ENCODE measurements around the gene PPP2R2C. TPM values are rescaled to one million over a fixed set of nuclear protein-coding genes. Genes with fewer than 3 reads are reported as not detected.

PPP2R2C gene
- total RNA-seq, 1 experiment from 2014 or later: 32.9 TPM

DNA sequence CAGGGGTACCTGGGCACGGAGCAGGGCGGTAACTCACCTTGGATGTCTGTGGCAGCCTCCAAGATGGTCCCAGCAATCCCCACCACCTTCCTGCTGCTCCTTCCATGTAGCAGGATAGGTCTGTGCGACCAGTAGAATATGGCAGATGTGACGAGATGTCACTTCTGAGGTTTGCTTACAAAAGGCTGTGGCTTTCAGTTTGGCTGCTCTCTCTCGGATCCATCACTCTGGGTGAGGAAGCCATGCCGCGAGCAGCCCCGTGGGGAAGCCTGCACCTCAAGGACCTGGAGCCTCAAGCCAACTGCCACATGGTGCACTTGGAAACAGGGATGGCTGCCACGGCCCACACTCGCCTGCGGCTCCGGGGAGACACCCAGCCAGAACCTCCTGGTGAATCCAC, 165.2 kb downstream of the PPP2R2C start (continued):
- no peak for TF ChIP-seq ZBTB33 (IDR thresholded peaks at IDR 0.05; ENCODE audit: extremely low read depth, insufficient replicate concordance, low read length)
- no peak for TF ChIP-seq SP1 (IDR thresholded peaks at IDR 0.05; ENCODE audit: low read depth)
- no peak for TF ChIP-seq ELF1 (IDR thresholded peaks at IDR 0.05; ENCODE audit: borderline replicate concordance, low read depth)
- TF ChIP-seq TCF7L2 (IDR thresholded peaks at IDR 0.05; ENCODE audit: borderline replicate concordance, extremely low read depth, insufficient read depth, insufficient read length): no peak
- TF ChIP-seq POLR2AphosphoS5 (IDR thresholded peaks at IDR 0.05; ENCODE audit: low read depth, low read length): no peak
- TF ChIP-seq ATF3 (IDR thresholded peaks at IDR 0.05): no peak
- TF ChIP-seq JUND (IDR thresholded peaks at IDR 0.05): no peak
- no peak for TF ChIP-seq EZH2 (IDR thresholded peaks at IDR 0.05)
- no peak for TF ChIP-seq RAD21 (IDR thresholded peaks at IDR 0.05; ENCODE audit: low read depth)
- no peak for TF ChIP-seq CEBPB (IDR thresholded peaks at IDR 0.05; ENCODE audit: low read depth)
- TF ChIP-seq FOSL1 (IDR thresholded peaks at IDR 0.05; ENCODE audit: low read depth): no peak
- TF ChIP-seq ZFX (IDR thresholded peaks at IDR 0.05): no peak

DNA sequence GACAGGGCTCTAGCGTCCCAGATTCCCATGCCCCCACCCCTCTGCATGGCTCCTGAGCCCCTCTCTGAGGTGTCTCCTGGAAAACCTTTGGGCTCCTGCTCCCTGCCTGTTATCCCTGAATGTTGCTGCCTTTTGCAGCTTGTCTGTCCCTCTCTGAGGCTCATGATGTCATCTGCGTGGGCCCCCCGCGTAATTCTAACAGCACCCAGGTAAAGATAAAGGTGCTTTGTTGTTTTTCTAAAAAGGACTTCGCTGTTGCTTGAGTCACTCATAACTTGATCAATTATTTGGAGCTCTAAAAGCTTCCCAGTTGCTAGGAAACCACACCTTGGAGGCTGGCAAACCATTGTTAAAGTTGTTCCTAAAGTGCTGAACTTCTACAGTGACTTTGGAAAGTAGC, 166.1 kb downstream of the PPP2R2C start:
- Histone ChIP-seq H2AFZ (ENCODE audit: low read depth, low read length, poor library complexity, severe bottlenecking) (no peak overlapping the region), H3K79me2 (ENCODE audit: insufficient read depth, low read length) (no peaks in the 10 kb centered on the region), H3K36me3 (ENCODE audit: control insufficient read depth in 1 of 2, insufficient read depth in 2 of 2, low read length in 2 of 2) (peaks cover 3 to 5% of the 10 kb centered on the region in 2 experiments; a peak in 2 of 4 replicates), H3K4me1 (ENCODE audit: control insufficient read depth in 1 of 2, insufficient read depth in 2 of 2, low read length in 2 of 2) (no peaks in the 10 kb centered on the region), H3K9me2 (ENCODE audit: insufficient read depth) (no peaks in the 10 kb centered on the region), H3K4me2 (ENCODE audit: low read length) (no peak overlapping the region), H4K20me1 (ENCODE audit: insufficient read depth) (no peaks in the 10 kb centered on the region), H3K9me3 (ENCODE audit: control insufficient read depth in 1 of 2, insufficient read depth in 1 of 2, low read depth in 1 of 2, low read length in 2 of 2) (no peaks in the 10 kb centered on the region), H3K9ac (ENCODE audit: low read length) (no peak overlapping the region), H3K27me3 (ENCODE audit: insufficient read depth, low read length) (no peaks in the 10 kb centered on the region), H3K4me3 (replicated peaks in 1 of 2; ENCODE audit: low read depth in 1 of 2, low read length in 2 of 2) (no peak overlapping the region), H3K27ac (ENCODE audit: low read depth, low read length) (no peak overlapping the region)
- BruUV-seq (replicated peaks): no TSS peak
- DNase-seq (ENCODE audit: low read depth, low spot score) (no peak), ATAC-seq (no peak)
- intact Hi-C loops (cut with micrococcal nuclease): no loop called here
- TF ChIP-seq ATF3 (IDR thresholded peaks at IDR 0.05): no peak
- no peak for TF ChIP-seq EGR1 (IDR thresholded peaks at IDR 0.05; ENCODE audit: low read depth)
- no peak for TF ChIP-seq YY1 (IDR thresholded peaks at IDR 0.05; ENCODE audit: extremely low read depth, insufficient replicate concordance, low read depth, low read length)
- no peak for TF ChIP-seq ZFX (IDR thresholded peaks at IDR 0.05)
- no peak for TF ChIP-seq ZBTB33 (IDR thresholded peaks at IDR 0.05; ENCODE audit: extremely low read depth, insufficient replicate concordance, low read length)
- no peak for TF ChIP-seq SRF (IDR thresholded peaks at IDR 0.05; ENCODE audit: low read depth)
- TF ChIP-seq, protein P1, sequence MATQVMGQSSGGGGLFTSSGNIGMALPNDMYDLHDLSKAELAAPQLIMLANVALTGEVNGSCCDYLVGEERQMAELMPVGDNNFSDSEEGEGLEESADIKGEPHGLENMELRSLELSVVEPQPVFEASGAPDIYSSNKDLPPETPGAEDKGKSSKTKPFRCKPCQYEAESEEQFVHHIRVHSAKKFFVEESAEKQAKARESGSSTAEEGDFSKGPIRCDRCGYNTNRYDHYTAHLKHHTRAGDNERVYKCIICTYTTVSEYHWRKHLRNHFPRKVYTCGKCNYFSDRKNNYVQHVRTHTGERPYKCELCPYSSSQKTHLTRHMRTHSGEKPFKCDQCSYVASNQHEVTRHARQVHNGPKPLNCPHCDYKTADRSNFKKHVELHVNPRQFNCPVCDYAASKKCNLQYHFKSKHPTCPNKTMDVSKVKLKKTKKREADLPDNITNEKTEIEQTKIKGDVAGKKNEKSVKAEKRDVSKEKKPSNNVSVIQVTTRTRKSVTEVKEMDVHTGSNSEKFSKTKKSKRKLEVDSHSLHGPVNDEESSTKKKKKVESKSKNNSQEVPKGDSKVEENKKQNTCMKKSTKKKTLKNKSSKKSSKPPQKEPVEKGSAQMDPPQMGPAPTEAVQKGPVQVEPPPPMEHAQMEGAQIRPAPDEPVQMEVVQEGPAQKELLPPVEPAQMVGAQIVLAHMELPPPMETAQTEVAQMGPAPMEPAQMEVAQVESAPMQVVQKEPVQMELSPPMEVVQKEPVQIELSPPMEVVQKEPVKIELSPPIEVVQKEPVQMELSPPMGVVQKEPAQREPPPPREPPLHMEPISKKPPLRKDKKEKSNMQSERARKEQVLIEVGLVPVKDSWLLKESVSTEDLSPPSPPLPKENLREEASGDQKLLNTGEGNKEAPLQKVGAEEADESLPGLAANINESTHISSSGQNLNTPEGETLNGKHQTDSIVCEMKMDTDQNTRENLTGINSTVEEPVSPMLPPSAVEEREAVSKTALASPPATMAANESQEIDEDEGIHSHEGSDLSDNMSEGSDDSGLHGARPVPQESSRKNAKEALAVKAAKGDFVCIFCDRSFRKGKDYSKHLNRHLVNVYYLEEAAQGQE (IDR thresholded peaks at IDR 0.05; ENCODE audit: low read depth): no peak
- TF ChIP-seq FOSL1 (IDR thresholded peaks at IDR 0.05; ENCODE audit: low read depth): no peak
- TF ChIP-seq RAD21 (IDR thresholded peaks at IDR 0.05; ENCODE audit: low read depth): no peak
- no peak for TF ChIP-seq POLR2AphosphoS5 (IDR thresholded peaks at IDR 0.05; ENCODE audit: low read depth, low read length)
- no peak for TF ChIP-seq EZH2 (IDR thresholded peaks at IDR 0.05)
- TF ChIP-seq POLR2A (IDR thresholded peaks at IDR 0.05; ENCODE audit: borderline replicate concordance, extremely low read depth, insufficient read depth, insufficient read length): no peak
- ChIA-PET RAD21 (ENCODE audit: low non-redundant PET in 1 of 2, low total read pairs in 2 of 2, uncharacterized antibody in 2 of 2, unreplicated experiment in 2 of 2) (no interaction called here), POLR2A (no interaction called here), CTCF (interaction anchor here (1.0 to 1.1 kb wide), 2 partner anchors 25 to 56 kb away, joined by 3 read pairs; no protein-coding TSS in a partner anchor)

All from HCT116 (cell line).